Right cardiac atrium (tissue), 5 donors: ENCODE measurements around the gene SUCO. TPM values are rescaled to one million over a fixed set of nuclear protein-coding genes. Genes with fewer than 3 reads are reported as not detected.

ENCODE experiments used
- ATAC-seq, 2 donors: fragments of 200-7000 bp; cut with Tn5 transposase; one replicate each; pipeline versions ENCODE4 v1.8.0 to v1.9.1; 2020; ENCODE audit warnings: moderate library complexity in 2 of 2, mild to moderate bottlenecking in 1 of 2
- DNase-seq, 3 donors: peaks; one replicate each; pipeline ENCODE4 v3.0.0-alpha.2; 2020
- H3K27ac ChIP-seq: one replicate; pipeline ENCODE4 v1.5.1; 2013; ENCODE audit warnings: mild to moderate bottlenecking, low read length, control low read depth, moderate library complexity
- H3K27me3 ChIP-seq: one replicate; pipeline ENCODE4 v1.6.1; 2013; ENCODE audit not compliant: control insufficient read depth, insufficient read depth
- H3K4me1 ChIP-seq: one replicate; pipeline ENCODE4 v1.6.1; 2013; ENCODE audit warnings: low read length; ENCODE audit not compliant: control insufficient read depth, insufficient read depth
- H3K4me3 ChIP-seq: one replicate; pipeline ENCODE4 v1.5.1; 2013; ENCODE audit warnings: low read length, control low read depth
- H3K9me3 ChIP-seq: one replicate; pipeline ENCODE4 v1.6.1; 2013; ENCODE audit warnings: low read length; ENCODE audit not compliant: control insufficient read depth
- WGBS: extraction: QIAGEN DNeasy Blood & Tissue Kit; methylation state at CpG from one replicate; pipeline ENCODE4 v1.1.7; 2013; 5-methylcytosine and 5-hydroxymethylcytosine counted together
- intact Hi-C, 4 donors: fragments of 100-400 bp; cut with DNase I; formaldehyde crosslinking; loops; one replicate each; pipeline versions ENCODE4 v1.11.0 to v1.14.0; 2022 to 2023
- polyA plus RNA-seq: library from polyadenylated mRNA; stranded (reverse); fragments of 200-250 nt; gene quantifications from one replicate; pipeline ENCODE4 v1.2.3, GENCODE V29; 2013
- total RNA-seq, 4 donors: library from RNA; stranded (reverse); fragmentation: NEBNext Ultra II Directional; extraction: Animal tissue kit (Norgen Biotek cat#: 25700); gene quantifications; one replicate each; pipeline ENCODE4 v1.2.1, GENCODE V29; 2021
- donor health status: healthy with polysubstance abuse.
- donor health status: DM: no; HTN: yes; CAD: no.
- donor health status: DM: no; HTN: no; CAD: no.
- donor health status: DM: no; HTN: yes; CAD: no; lungs with severe emphysema.
- donor health status: DM: yes; HTN: yes; CAD: no.

Gene SUCO
- total and polyA plus RNA-seq, 5 donors: 10.3 to 36.1 (median 31.7) TPM

GRCh38 chr1:172537827-172538391 lies 5.0 kb downstream of the SUCO start:
- DNase-seq: no peak
- WGBS: 69% methylated on average over 5 of the region's 5 CpGs
- ATAC-seq: no peak
- Histone ChIP-seq H3K9me3 (no peaks in the 10 kb centered on the region), H3K4me3 (no peak overlapping the region), H3K27ac (no peak overlapping the region), H3K4me1 (peaks cover 3% of the 10 kb centered on the region), H3K27me3 (no peaks in the 10 kb centered on the region)
- intact Hi-C loops: loop anchor here in 1 of 4 donors (10.0 kb wide), 1 partner anchor 83 kb away; no protein-coding TSS in a partner anchor

GRCh38 chr1:172540635-172541034 lies 7.7 kb downstream of the SUCO start:
- intact Hi-C loops: no loop called here
- Histone ChIP-seq H3K4me3 (no peak overlapping the region), H3K27me3 (no peaks in the 10 kb centered on the region), H3K27ac (no peak overlapping the region), H3K4me1 (peaks cover 3% of the 10 kb centered on the region), H3K9me3 (no peaks in the 10 kb centered on the region)
- no peak for DNase-seq
- ATAC-seq: no peak

- no peak overlapping the region for H3K4me3 ChIP-seq
- intact Hi-C loops: no loop called here
- no peak for DNase-seq
- peaks cover 3% of the 10 kb centered on the region for H3K4me1 ChIP-seq
- no peaks in the 10 kb centered on the region for H3K27me3 ChIP-seq
- 68% methylated on average over 2 of the region's 2 CpGs for WGBS
- H3K27ac ChIP-seq: no peak overlapping the region
- no peak for ATAC-seq
- H3K9me3 ChIP-seq: no peaks in the 10 kb centered on the region
These were observed 11.6 kb downstream of the SUCO start for GRCh38 chr1:172544481-172545104.

DNA sequence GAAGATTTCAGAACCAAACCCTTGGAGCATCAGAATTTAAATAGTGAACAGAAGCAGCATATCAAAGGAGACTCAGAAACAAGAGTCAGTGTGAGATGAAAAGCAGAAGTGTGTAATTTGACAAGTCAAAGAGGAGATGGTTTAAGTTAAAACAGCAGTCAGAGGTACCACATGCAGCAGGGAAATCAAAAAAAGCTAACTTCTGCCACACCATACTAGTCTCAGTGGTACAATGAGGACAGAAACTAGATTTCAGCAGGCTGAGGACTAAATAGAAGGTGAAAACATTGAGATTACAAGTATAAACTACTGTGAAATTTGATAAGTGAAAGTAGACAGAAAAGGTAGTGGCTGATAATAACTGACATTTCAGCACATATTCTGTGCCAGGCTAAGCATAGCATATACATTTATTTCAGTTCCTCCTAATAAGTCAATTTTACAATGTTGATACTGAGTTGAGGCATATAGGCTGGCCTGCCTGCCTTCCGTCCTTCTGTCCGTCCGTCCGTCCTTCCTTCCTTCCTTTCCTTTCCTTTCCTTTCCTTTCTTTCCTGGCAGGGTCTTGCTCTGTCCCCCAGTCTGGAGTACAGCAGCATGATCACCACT lies 12.6 kb downstream of the SUCO start:
- peaks cover 3% of the 10 kb centered on the region for H3K4me1 ChIP-seq
- H3K27ac ChIP-seq: no peak overlapping the region
- 86% methylated on average over 4 of the region's 4 CpGs for WGBS
- no peak for DNase-seq
- no peak for ATAC-seq
- H3K27me3 ChIP-seq: no peaks in the 10 kb centered on the region
- H3K9me3 ChIP-seq: no peaks in the 10 kb centered on the region
- intact Hi-C loops: no loop called here
- H3K4me3 ChIP-seq: no peak overlapping the region

DNA sequence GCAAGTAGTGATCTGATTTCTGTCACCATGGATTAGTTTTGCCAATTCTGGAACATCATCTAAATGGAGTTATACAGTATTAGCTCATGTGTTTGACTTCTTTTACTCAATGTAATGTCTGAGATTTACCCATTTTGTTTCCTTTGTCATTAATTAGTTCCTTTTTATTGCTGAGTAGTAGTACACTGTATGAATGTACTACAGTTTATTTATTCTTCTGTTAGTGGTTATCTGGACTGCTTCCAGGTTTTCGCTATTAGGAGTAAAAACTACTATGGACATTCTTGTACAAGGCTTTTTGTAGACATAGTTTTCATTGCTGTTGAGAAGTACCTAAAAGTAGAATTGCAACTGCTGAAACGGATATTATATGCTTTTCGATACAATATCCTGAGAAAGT lies 14.1 kb downstream of the SUCO start:
- Histone ChIP-seq H3K4me1 (peaks cover 3% of the 10 kb centered on the region), H3K27me3 (no peaks in the 10 kb centered on the region), H3K27ac (no peak overlapping the region), H3K9me3 (no peaks in the 10 kb centered on the region), H3K4me3 (no peak overlapping the region)
- DNase-seq (no peak), ATAC-seq (no peak)
- 70% methylated on average over 3 of the region's 3 CpGs for WGBS
- intact Hi-C loops: no loop called here

- intact Hi-C loops: no loop called here
- Histone ChIP-seq H3K4me1 (no peaks in the 10 kb centered on the region), H3K27me3 (no peaks in the 10 kb centered on the region), H3K9me3 (no peaks in the 10 kb centered on the region), H3K27ac (no peak overlapping the region), H3K4me3 (no peak overlapping the region)
- WGBS: 32% methylated on average over 2 of the region's 2 CpGs
- DNase-seq: no peak
- no peak for ATAC-seq
These were observed 16.8 kb downstream of the SUCO start for GRCh38 chr1:172549621-172550280.

GRCh38 chr1:172551279-172551678 lies 18.3 kb downstream of the SUCO start:
- Histone ChIP-seq H3K27me3 (no peaks in the 10 kb centered on the region), H3K9me3 (no peaks in the 10 kb centered on the region), H3K27ac (no peak overlapping the region), H3K4me1 (no peaks in the 10 kb centered on the region), H3K4me3 (no peak overlapping the region)
- intact Hi-C loops: no loop called here
- ATAC-seq: no peak
- DNase-seq: no peak
- 94% methylated on average over 6 of the region's 6 CpGs for WGBS

- no peak overlapping the region for H3K27ac ChIP-seq
- ATAC-seq (no peak), DNase-seq (no peak)
- WGBS: 96% methylated on average over 4 of the region's 4 CpGs
- intact Hi-C loops: no loop called here
- no peaks in the 10 kb centered on the region for H3K4me1 ChIP-seq
- H3K9me3 ChIP-seq: no peaks in the 10 kb centered on the region
- no peaks in the 10 kb centered on the region for H3K27me3 ChIP-seq
- H3K4me3 ChIP-seq: no peak overlapping the region
These were observed 22.0 kb downstream of the SUCO start for GRCh38 chr1:172554915-172555314.

DNA sequence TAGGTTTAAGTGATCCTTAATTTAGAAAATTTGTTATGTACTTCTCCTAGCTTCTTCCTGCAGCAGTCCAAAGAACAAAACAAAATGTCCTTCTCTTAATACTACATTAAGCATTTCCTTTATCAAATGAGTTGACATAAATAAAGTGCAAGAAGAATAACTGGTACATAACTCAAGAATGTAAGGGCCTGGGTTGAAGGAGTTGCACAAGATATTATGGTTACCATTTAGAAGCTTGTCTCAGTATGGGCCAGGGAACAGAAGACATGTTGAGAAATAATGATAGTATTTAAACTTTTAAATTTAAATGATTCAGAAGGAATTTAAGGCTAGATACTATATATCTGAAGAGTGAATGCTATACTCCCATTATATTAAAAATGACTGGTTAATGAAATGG lies 23.5 kb downstream of the SUCO start:
- no peaks in the 10 kb centered on the region for H3K9me3 ChIP-seq
- H3K27me3 ChIP-seq: no peaks in the 10 kb centered on the region
- H3K4me1 ChIP-seq: no peaks in the 10 kb centered on the region
- H3K27ac ChIP-seq: no peak overlapping the region
- DNase-seq: no peak
- no peak overlapping the region for H3K4me3 ChIP-seq
- intact Hi-C loops: no loop called here
- no peak for ATAC-seq

DNA sequence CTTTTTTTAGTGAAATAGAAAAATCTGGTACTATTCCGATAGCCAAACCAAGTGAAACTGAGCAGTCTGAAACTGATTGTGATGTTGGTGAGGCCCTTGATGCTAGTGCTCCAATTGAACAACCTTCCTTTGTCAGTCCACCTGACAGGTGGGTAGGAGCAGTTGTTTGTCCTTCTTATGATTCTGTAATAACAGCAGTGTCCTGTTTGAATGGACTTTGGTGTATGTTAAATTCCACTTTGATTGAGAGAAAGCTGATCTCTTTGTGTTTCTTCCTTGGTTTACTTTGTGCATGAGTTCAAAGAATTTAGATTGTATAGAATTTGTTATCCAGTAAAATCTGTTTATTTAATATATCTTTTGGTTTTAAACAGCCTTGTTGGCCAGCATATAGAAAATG lies 24.3 kb downstream of the SUCO start:
- Histone ChIP-seq H3K27ac (no peak overlapping the region), H3K27me3 (no peaks in the 10 kb centered on the region), H3K9me3 (no peaks in the 10 kb centered on the region), H3K4me3 (no peak overlapping the region), H3K4me1 (no peaks in the 10 kb centered on the region)
- intact Hi-C loops: no loop called here
- 97% methylated on average over 1 of the region's 1 CpG for whole genome bisulfite sequencing
- no peak for ATAC-seq
- DNase-seq: no peak

DNA sequence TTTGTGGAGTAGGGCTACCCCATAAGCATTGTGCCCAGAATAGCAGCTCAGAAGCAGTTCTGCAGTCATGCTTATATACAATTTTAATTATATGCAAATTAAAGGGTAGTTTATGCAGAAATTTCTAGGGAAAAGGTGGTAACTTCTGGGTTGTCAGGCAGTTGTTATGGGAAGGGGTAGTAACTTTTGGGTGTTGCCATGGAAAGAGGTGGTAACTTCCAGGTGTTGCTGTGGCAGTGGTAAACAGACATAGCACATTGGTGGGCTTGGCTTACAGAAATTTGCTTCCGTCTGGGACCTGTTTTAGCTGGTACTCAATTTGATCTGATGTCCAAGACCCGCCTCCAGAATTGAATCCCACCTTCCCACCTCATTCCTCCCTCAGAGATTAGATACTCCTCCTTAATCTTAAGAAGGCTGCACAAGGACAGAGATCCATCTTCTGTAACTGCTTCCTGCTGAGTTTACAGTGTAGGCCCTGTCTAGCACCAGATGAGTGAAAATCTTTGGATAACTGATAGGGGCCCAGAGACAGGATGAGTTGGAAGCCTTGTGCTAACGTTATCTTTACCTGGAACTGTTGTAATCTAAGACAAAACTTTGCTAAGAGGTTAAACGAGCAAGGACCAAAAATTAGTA lies 26.7 kb downstream of the SUCO start:
- no peaks in the 10 kb centered on the region for H3K4me1 ChIP-seq
- H3K27me3 ChIP-seq: no peaks in the 10 kb centered on the region
- H3K27ac ChIP-seq: no peak overlapping the region
- no peak for DNase-seq
- no peak for ATAC-seq
- intact Hi-C loops: no loop called here
- 68% methylated on average over 4 of the region's 4 CpGs for WGBS
- no peaks in the 10 kb centered on the region for H3K9me3 ChIP-seq
- H3K4me3 ChIP-seq: no peak overlapping the region
